GM20000 (cell line): ENCODE measurements around the gene RGS9BP.

Experiments
- DNase-seq: peaks from one replicate; pipeline ENCODE4 v3.0.0; 2012; ENCODE audit warnings: low spot score
- TF ChIP-seq, protein P1 (sequence below): IDR thresholded peaks from 2 replicates; pipeline ENCODE4 v1.5.1; 2012; ENCODE audit warnings: mild to moderate bottlenecking, control low read depth; ENCODE audit errors: extremely low read depth, missing control alignments

Gene RGS9BP

DNA sequence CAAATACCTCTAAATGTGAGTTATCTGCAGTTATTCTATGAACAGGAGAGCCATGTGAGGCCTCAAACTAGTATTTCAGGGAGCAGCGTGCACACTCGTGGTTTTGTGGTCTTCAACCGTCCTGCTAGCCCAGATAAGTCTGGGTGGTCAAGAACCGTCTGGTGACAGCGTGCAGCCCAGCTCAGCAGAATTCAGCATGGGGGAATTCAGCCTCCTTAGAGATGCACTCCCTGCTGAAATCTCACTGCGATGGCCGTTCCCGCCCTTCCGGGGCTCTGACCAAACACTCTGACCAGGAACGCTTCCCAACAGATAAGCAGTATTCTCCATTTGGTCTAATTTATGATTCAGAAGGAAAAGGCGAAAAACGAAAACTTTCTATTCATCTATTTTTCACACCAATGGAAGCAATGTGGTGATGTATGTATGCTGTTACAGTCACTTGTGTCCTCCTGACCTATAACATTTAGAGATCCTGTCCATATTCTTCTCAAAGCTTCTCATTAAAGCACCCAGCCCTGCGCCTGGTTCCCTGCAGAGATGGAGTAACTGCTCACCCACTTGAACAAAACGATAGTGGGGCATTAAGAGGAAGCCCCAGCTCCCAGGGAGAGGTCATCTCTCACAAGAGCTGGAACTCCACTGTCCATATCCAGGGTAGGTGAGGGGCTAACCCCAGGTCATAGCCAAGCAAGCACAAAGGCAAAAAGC, 3.6 kb upstream of the RGS9BP start:
- TF ChIP-seq, protein P1, sequence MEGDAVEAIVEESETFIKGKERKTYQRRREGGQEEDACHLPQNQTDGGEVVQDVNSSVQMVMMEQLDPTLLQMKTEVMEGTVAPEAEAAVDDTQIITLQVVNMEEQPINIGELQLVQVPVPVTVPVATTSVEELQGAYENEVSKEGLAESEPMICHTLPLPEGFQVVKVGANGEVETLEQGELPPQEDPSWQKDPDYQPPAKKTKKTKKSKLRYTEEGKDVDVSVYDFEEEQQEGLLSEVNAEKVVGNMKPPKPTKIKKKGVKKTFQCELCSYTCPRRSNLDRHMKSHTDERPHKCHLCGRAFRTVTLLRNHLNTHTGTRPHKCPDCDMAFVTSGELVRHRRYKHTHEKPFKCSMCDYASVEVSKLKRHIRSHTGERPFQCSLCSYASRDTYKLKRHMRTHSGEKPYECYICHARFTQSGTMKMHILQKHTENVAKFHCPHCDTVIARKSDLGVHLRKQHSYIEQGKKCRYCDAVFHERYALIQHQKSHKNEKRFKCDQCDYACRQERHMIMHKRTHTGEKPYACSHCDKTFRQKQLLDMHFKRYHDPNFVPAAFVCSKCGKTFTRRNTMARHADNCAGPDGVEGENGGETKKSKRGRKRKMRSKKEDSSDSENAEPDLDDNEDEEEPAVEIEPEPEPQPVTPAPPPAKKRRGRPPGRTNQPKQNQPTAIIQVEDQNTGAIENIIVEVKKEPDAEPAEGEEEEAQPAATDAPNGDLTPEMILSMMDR: no peak
- no peak for DNase-seq

DNA sequence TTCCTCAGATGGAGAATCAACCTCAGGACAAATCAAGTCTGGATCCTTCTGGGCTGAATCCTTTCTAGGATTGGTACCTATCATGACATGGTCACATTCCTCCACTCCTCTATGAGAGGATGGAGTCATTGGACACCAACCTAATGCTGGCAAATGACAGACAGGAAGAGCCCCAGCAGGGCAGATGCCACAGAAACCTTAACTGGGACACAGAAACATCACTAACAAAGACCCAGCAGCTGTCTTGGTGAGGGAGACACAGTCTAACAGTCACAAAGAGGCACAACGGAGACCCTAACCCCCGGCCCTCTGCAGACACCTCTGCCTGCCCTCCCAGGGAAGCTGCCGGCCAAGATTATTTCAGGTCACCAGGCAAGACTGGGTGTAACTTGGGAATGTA, 2.8 kb upstream of the RGS9BP start:
- TF ChIP-seq, protein P1: no peak
- no peak for DNase-seq

DNA sequence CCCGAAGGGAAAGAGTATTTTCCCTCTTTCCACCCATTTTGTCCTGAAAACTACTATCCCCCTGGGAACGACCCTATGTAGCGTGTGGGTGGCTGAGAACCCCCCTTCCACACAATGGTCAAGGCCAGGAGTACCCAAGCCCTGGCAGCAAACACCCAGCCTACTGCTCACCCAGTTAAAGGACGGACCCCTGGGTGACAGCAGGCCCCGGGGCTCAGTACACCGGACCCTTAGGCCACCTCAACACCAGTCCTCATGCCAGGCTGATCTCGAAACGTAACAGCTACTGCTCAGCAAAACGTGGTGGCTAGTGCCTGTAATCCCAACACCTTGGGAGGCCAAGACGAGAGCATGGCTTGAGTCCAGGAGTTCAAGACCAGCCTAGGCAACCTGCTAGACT, 2.1 kb upstream of the RGS9BP start:
- TF ChIP-seq, protein P1: no peak
- no peak for DNase-seq

DNA sequence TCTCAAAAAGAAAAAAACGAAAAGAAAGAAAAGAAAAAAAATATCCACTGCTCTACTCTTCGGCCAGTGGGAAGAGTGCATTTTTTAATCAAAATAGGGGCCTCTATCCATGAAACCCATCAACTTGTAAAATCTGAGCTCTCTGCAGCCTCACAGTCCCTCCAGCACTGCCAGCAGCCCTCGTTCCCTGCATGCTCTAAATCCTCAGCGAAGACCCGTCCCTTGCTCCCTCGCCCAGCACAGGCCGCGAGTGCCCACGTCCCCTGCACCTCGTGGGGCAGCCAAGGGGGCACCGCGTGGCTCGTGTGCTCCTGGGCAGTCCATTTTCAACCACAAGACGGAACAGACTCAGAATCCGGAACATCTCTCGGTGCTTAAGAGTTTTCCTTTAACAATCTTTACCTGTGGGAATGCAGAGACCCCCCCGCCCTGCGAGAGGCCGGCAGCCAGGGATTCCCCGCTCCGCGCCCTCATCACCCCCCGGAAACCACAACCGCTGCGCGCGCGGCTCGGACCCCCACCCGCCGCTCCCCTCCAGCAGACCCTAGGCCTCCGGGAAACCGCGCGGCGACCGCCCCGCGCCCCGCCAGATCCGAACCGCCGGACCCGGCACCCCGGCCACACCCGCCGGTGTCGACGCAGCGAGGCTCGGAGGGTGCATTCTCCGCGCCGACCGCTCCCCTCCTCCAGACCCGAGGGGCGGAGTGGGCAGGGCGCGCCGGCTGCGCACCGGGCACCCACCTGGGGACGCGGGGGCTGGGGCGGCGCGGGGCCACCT, 1.3 kb upstream of the RGS9BP start:
- no peak for DNase-seq
- TF ChIP-seq, protein P1: no peak

DNA sequence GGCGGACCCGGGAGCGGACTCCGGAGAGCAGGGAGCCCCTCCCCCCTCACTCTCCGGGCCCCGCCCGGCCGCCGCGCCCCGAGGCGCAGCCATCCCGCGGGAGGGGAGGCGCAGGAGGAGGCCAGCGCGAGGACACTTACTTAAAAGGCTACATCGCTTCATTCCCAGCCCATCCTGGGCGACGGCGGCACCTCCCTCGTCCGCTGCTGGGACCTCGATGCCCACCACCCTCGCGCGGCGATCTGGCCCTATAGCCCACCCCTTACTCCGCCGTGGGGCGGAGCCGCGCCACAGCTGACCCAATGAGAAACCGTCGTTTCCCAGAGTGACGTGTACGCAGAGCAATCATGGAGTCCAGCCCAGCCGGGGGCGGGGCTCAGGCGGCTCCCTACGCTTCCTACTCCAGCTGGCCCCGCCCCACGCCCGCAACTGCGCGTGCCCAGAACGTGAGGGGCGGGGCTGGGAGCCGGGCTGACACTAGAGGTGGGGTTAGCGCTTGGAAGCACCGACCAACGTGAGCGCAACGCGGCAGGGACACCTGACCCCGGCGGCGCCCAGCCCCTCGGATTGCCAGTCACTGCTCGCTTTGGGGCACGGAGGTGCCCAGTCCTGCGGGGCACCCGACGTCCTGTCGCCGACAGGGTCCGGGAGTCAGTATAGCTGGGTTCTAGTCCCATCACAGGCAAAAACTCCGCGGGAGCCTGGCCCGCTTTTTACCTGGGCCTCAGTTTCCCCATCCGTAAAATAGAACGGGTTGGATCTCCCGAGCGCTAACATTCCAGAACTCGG, 523 bp upstream of the RGS9BP start, which contains the start of gene ANKRD27:
Gene ANKRD27, minus strand, starts transcription at position 250 of the 789 bp plus-strand sequence. CDS start 16,165 bp downstream, outside the sequence.
- DNase-seq: peak; percentile 100
- TF ChIP-seq, protein P1: no peak

DNA sequence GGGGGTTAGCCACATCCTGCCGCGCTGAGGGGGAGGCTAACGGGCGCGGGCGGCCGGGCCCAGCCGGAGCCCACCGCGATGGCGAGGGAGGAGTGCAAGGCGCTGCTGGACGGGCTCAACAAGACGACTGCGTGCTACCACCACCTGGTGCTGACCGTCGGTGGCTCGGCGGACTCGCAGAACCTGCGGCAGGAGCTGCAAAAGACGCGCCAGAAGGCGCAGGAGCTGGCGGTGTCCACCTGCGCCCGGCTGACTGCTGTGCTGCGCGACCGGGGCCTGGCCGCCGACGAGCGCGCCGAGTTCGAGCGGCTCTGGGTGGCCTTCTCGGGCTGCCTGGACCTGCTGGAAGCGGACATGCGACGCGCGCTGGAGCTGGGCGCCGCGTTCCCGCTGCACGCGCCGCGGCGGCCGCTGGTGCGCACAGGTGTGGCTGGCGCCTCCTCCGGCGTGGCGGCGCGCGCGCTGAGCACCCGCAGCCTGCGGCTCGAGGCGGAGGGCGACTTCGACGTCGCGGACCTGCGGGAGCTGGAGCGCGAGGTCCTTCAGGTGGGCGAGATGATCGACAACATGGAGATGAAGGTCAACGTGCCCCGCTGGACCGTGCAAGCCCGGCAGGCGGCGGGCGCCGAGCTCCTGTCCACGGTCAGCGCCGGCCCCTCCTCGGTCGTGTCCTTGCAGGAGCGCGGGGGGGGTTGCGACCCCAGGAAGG, 692 bp downstream of the RGS9BP start:
- peak; percentile 53 for DNase-seq
- TF ChIP-seq, protein P1: no peak
